HEK293 (cell line): ENCODE data around the gene PPP6C.

Source experiments
- EGR2 ChIP-seq: fragments of 450-650 bp; formaldehyde crosslinking; IDR thresholded peaks from 2 replicates; pipeline ENCODE4 v1.5.1; 2016; ENCODE audit warnings: low read depth, missing biosample characterization, missing genetic modification characterization
- GLI4 ChIP-seq: fragments of 450-650 bp; formaldehyde crosslinking; IDR thresholded peaks from 2 replicates; pipeline ENCODE4 v1.5.1; 2016; ENCODE audit warnings: missing biosample characterization, missing genetic modification characterization
- HOXA7 ChIP-seq: sonication (generic); formaldehyde crosslinking; IDR thresholded peaks from 2 replicates; pipeline ENCODE4 v1.8.1; 2022; ENCODE audit warnings: missing genetic modification reagents, borderline replicate concordance
- MYNN ChIP-seq: fragments of 450-650 bp; formaldehyde crosslinking; IDR thresholded peaks from 2 replicates; pipeline ENCODE4 v1.5.1; 2016; ENCODE audit warnings: missing biosample characterization, missing genetic modification characterization, borderline replicate concordance
- SP3 ChIP-seq: fragments of 450-650 bp; formaldehyde crosslinking; IDR thresholded peaks from 2 replicates; pipeline ENCODE4 v1.5.1; 2016; ENCODE audit warnings: missing biosample characterization, missing genetic modification characterization
- ZBTB20 ChIP-seq: fragments of 450-650 bp; formaldehyde crosslinking; IDR thresholded peaks from 2 replicates; pipeline ENCODE4 v1.5.1; 2016; ENCODE audit warnings: missing biosample characterization, missing genetic modification characterization
- ZBTB48 ChIP-seq: fragments of 450-650 bp; formaldehyde crosslinking; IDR thresholded peaks from 2 replicates; pipeline ENCODE4 v1.5.1; 2016; ENCODE audit warnings: missing biosample characterization, missing genetic modification characterization
- ZEB2 ChIP-seq: fragments of 450-650 bp; formaldehyde crosslinking; IDR thresholded peaks from 2 replicates; pipeline ENCODE4 v1.5.1; 2016; ENCODE audit warnings: missing biosample characterization, missing genetic modification characterization
- ZNF10 ChIP-seq: fragments of 450-650 bp; formaldehyde crosslinking; IDR thresholded peaks from 2 replicates; pipeline ENCODE4 v1.5.1; 2017; ENCODE audit warnings: missing biosample characterization, missing genetic modification characterization
- ZNF121 ChIP-seq: fragments of 450-650 bp; formaldehyde crosslinking; IDR thresholded peaks from 2 replicates; pipeline ENCODE4 v1.5.1; 2016; ENCODE audit warnings: missing biosample characterization, missing genetic modification characterization
- ZNF140 ChIP-seq: fragments of 450-650 bp; formaldehyde crosslinking; IDR thresholded peaks from 2 replicates; pipeline ENCODE4 v1.5.1; 2016; ENCODE audit warnings: missing biosample characterization, missing genetic modification characterization
- ZNF16 ChIP-seq: fragments of 450-650 bp; formaldehyde crosslinking; IDR thresholded peaks from 2 replicates; pipeline ENCODE4 v1.5.1; 2016; ENCODE audit warnings: low read depth, missing biosample characterization, missing genetic modification characterization
- ZNF169 ChIP-seq: fragments of 450-650 bp; formaldehyde crosslinking; IDR thresholded peaks from 2 replicates; pipeline ENCODE4 v1.5.1; 2016; ENCODE audit warnings: missing biosample characterization, missing genetic modification characterization
- ZNF2 ChIP-seq: fragments of 450-650 bp; formaldehyde crosslinking; IDR thresholded peaks from 2 replicates; pipeline ENCODE4 v1.5.1; 2016; ENCODE audit warnings: missing biosample characterization, missing genetic modification characterization
- ZNF23 ChIP-seq: fragments of 450-650 bp; formaldehyde crosslinking; IDR thresholded peaks from 2 replicates; pipeline ENCODE4 v1.5.1; 2016; ENCODE audit warnings: missing biosample characterization, missing genetic modification characterization, borderline replicate concordance
- ZNF341 ChIP-seq: fragments of 450-650 bp; formaldehyde crosslinking; IDR thresholded peaks from 2 replicates; pipeline ENCODE4; 2016; ENCODE audit warnings: low read depth, missing biosample characterization, missing genetic modification characterization
- ZNF391 ChIP-seq: fragments of 450-650 bp; formaldehyde crosslinking; IDR thresholded peaks from 2 replicates; pipeline ENCODE4 v1.5.1; 2016; ENCODE audit warnings: low read depth, missing biosample characterization, missing genetic modification characterization, borderline replicate concordance
- ZNF501 ChIP-seq: fragments of 450-650 bp; formaldehyde crosslinking; IDR thresholded peaks from 2 replicates; pipeline ENCODE4 v1.5.1; 2016; ENCODE audit warnings: missing biosample characterization, missing genetic modification characterization
- ZNF514 ChIP-seq: fragments of 450-650 bp; formaldehyde crosslinking; IDR thresholded peaks from 2 replicates; pipeline ENCODE4 v1.5.1; 2016; ENCODE audit warnings: missing biosample characterization, missing genetic modification characterization
- ZNF571 ChIP-seq: fragments of 450-650 bp; formaldehyde crosslinking; IDR thresholded peaks from 2 replicates; pipeline ENCODE4 v1.5.0; 2017; ENCODE audit warnings: missing biosample characterization, missing genetic modification characterization
- ZNF629 ChIP-seq: fragments of 450-650 bp; formaldehyde crosslinking; IDR thresholded peaks from 2 replicates; pipeline ENCODE4 v1.5.1; 2017; ENCODE audit warnings: missing biosample characterization, missing genetic modification characterization
- ZNF654 ChIP-seq: fragments of 450-650 bp; formaldehyde crosslinking; IDR thresholded peaks from 2 replicates; pipeline ENCODE4 v1.5.1; 2016; ENCODE audit warnings: low read depth, missing biosample characterization, missing genetic modification characterization
- ZNF660 ChIP-seq: fragments of 450-650 bp; IDR thresholded peaks from 2 replicates; pipeline ENCODE4 v1.5.1; 2018; ENCODE audit warnings: missing biosample characterization, mild to moderate bottlenecking, missing genetic modification characterization
- ZSCAN16 ChIP-seq: fragments of 450-650 bp; formaldehyde crosslinking; IDR thresholded peaks from 2 replicates; pipeline ENCODE4 v1.5.1; 2016; ENCODE audit warnings: missing biosample characterization, missing genetic modification characterization
- ZXDB ChIP-seq: fragments of 450-650 bp; formaldehyde crosslinking; IDR thresholded peaks from 2 replicates; pipeline ENCODE4 v1.5.1; 2016; ENCODE audit warnings: missing biosample characterization, missing genetic modification characterization
- TF ChIP-seq, protein P1 (sequence below): sonication (generic); formaldehyde crosslinking; IDR thresholded peaks from 2 replicates; pipeline ENCODE4 v1.8.1; 2022; ENCODE audit warnings: mild to moderate bottlenecking, moderate library complexity, missing genetic modification reagents
- TF ChIP-seq, protein P2 (sequence below): fragments of 450-650 bp; formaldehyde crosslinking; IDR thresholded peaks from 2 replicates; pipeline ENCODE4 v1.5.1; 2016; ENCODE audit warnings: missing biosample characterization, missing genetic modification characterization, borderline replicate concordance
- TF ChIP-seq, protein P3 (sequence below): fragments of 450-650 bp; formaldehyde crosslinking; IDR thresholded peaks from 2 replicates; pipeline ENCODE4 v1.5.1; 2016; ENCODE audit warnings: missing biosample characterization, missing genetic modification characterization
- TF ChIP-seq, protein P4 (sequence below): fragments of 450-650 bp; formaldehyde crosslinking; IDR thresholded peaks from 2 replicates; pipeline ENCODE4 v1.5.1; 2016; ENCODE audit warnings: missing biosample characterization, missing genetic modification characterization

Gene PPP6C

DNA sequence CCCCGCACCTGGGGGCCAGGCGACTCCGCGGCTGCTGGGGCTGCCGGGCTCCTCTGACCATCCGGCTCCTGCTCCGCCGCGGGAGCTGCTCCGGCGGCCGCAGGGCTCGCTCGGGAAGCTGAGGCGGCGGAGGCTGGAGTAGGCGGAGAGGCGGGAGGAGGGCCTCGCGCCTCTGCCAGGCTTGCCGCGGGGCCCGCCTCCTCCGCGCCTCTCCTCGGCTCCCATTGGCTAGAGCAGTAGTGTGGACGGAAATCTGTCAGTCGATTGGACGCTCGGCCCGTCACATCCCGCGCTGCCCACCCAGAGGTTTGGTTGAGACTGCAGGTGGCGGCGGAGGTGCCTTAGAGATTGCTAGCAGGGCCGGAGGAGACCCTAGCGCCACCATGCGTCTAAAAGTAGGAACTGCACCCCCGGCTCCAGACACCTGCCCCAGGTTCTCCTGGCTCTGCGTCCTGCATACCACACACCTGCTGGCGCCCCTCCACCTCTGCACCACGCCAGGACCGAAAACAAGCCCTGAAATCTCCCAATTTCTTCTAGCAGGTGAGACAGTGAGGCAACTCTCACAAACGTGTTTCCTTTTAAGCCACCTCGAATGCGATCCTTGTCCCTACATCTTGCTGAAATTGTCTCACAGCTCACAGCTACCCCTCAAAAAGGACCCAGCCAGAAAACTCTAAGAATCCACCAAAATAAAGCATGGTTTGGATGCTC lies 46.1 kb downstream of the PPP6C start, which contains the start of gene SCAI (continued):
- TF ChIP-seq, protein P1, sequence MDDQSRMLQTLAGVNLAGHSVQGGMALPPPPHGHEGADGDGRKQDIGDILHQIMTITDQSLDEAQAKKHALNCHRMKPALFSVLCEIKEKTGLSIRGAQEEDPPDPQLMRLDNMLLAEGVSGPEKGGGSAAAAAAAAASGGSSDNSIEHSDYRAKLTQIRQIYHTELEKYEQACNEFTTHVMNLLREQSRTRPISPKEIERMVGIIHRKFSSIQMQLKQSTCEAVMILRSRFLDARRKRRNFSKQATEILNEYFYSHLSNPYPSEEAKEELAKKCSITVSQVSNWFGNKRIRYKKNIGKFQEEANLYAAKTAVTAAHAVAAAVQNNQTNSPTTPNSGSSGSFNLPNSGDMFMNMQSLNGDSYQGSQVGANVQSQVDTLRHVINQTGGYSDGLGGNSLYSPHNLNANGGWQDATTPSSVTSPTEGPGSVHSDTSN (CRISPR knock-in tag), result peak; percentile 94; the same call in 1 of the 2 replicates
- TF ChIP-seq MYNN (tag by site-specific recombination) (no peak), ZSCAN16 (tag by site-specific recombination) (no peak), GLI4 (no peak), EGR2 (tag by site-specific recombination) (peak; percentile 88), ZNF341 (tag by site-specific recombination) (peak; percentile 26; the same call in 1 of the 2 replicates), ZNF140 (no peak), ZNF514 (no peak), ZXDB (tag by site-specific recombination) (0 out of 2 replicates have a peak, but pooled peaks have one; percentile 41), ZNF571 (tag by site-specific recombination) (no peak), ZEB2 (tag by site-specific recombination) (peak; percentile 96), ZNF10 (tag by site-specific recombination) (0 out of 2 replicates have a peak, but pooled peaks have one; percentile 25), ZNF654 (tag by site-specific recombination) (peak; percentile 75), ZNF16 (tag by site-specific recombination) (no peak), ZNF169 (no peak), SP3 (tag by site-specific recombination) (peak; percentile 80), ZNF2 (tag by site-specific recombination) (peak; percentile 83), ZNF629 (tag by site-specific recombination) (0 out of 2 replicates have a peak, but pooled peaks have one; percentile 51), ZNF23 (tag by site-specific recombination) (no peak), ZNF660 (tag by site-specific recombination) (peak; percentile 54; the same call in 1 of the 2 replicates), ZNF501 (tag by site-specific recombination) (0 out of 2 replicates have a peak, but pooled peaks have one; percentile 43), ZBTB48 (tag by site-specific recombination) (peak; percentile 82), ZNF121 (tag by site-specific recombination) (no peak), ZBTB20 (tag by site-specific recombination) (no peak), HOXA7 (no peak), ZNF391 (tag by site-specific recombination) (peak; percentile 58; the same call in 1 of the 2 replicates)
- TF ChIP-seq, protein P2, sequence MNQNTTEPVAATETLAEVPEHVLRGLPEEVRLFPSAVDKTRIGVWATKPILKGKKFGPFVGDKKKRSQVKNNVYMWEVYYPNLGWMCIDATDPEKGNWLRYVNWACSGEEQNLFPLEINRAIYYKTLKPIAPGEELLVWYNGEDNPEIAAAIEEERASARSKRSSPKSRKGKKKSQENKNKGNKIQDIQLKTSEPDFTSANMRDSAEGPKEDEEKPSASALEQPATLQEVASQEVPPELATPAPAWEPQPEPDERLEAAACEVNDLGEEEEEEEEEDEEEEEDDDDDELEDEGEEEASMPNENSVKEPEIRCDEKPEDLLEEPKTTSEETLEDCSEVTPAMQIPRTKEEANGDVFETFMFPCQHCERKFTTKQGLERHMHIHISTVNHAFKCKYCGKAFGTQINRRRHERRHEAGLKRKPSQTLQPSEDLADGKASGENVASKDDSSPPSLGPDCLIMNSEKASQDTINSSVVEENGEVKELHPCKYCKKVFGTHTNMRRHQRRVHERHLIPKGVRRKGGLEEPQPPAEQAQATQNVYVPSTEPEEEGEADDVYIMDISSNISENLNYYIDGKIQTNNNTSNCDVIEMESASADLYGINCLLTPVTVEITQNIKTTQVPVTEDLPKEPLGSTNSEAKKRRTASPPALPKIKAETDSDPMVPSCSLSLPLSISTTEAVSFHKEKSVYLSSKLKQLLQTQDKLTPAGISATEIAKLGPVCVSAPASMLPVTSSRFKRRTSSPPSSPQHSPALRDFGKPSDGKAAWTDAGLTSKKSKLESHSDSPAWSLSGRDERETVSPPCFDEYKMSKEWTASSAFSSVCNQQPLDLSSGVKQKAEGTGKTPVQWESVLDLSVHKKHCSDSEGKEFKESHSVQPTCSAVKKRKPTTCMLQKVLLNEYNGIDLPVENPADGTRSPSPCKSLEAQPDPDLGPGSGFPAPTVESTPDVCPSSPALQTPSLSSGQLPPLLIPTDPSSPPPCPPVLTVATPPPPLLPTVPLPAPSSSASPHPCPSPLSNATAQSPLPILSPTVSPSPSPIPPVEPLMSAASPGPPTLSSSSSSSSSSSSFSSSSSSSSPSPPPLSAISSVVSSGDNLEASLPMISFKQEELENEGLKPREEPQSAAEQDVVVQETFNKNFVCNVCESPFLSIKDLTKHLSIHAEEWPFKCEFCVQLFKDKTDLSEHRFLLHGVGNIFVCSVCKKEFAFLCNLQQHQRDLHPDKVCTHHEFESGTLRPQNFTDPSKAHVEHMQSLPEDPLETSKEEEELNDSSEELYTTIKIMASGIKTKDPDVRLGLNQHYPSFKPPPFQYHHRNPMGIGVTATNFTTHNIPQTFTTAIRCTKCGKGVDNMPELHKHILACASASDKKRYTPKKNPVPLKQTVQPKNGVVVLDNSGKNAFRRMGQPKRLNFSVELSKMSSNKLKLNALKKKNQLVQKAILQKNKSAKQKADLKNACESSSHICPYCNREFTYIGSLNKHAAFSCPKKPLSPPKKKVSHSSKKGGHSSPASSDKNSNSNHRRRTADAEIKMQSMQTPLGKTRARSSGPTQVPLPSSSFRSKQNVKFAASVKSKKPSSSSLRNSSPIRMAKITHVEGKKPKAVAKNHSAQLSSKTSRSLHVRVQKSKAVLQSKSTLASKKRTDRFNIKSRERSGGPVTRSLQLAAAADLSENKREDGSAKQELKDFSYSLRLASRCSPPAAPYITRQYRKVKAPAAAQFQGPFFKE (tag by site-specific recombination), result no peak
- TF ChIP-seq, protein P3, sequence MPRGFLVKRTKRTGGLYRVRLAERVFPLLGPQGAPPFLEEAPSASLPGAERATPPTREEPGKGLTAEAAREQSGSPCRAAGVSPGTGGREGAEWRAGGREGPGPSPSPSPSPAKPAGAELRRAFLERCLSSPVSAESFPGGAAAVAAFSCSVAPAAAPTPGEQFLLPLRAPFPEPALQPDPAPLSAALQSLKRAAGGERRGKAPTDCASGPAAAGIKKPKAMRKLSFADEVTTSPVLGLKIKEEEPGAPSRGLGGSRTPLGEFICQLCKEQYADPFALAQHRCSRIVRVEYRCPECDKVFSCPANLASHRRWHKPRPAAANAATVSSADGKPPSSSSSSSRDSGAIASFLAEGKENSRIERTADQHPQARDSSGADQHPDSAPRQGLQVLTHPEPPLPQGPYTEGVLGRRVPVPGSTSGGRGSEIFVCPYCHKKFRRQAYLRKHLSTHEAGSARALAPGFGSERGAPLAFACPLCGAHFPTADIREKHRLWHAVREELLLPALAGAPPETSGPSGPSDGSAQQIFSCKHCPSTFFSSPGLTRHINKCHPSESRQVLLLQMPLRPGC (tag by site-specific recombination), result no peak
- TF ChIP-seq, protein P4, sequence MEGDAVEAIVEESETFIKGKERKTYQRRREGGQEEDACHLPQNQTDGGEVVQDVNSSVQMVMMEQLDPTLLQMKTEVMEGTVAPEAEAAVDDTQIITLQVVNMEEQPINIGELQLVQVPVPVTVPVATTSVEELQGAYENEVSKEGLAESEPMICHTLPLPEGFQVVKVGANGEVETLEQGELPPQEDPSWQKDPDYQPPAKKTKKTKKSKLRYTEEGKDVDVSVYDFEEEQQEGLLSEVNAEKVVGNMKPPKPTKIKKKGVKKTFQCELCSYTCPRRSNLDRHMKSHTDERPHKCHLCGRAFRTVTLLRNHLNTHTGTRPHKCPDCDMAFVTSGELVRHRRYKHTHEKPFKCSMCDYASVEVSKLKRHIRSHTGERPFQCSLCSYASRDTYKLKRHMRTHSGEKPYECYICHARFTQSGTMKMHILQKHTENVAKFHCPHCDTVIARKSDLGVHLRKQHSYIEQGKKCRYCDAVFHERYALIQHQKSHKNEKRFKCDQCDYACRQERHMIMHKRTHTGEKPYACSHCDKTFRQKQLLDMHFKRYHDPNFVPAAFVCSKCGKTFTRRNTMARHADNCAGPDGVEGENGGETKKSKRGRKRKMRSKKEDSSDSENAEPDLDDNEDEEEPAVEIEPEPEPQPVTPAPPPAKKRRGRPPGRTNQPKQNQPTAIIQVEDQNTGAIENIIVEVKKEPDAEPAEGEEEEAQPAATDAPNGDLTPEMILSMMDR (tag by site-specific recombination), result peak; percentile 93
